Lung (tissue), 12 donors: ENCODE results near the gene PLAAT4. TPM values are rescaled to one million over a fixed set of nuclear protein-coding genes. Genes with fewer than 3 reads are reported as not detected.

Source experiments
- ATAC-seq: fragments of 200-7000 bp; cut with Tn5 transposase; one replicate; pipeline ENCODE4 v1.9.1; 2020; ENCODE audit warnings: moderate number of reproducible peaks; ENCODE audit not compliant: insufficient read depth, low FRiP score
- DNase-seq, 3 donors: peaks; one replicate each; pipeline ENCODE4 v3.0.0-alpha.2; 2013 to 2017
- H3K27ac ChIP-seq, 2 donors: one replicate each; pipeline ENCODE4 v1.5.1; 2013; ENCODE audit warnings: mild to moderate bottlenecking in 2 of 2, moderate library complexity in 2 of 2, control low read depth in 1 of 2, inconsistent platforms in 1 of 2, low read depth in 1 of 2, low read length in 1 of 2
- H3K27me3 ChIP-seq, 3 donors: one replicate each; pipeline ENCODE4 v1.5.1; 2013; ENCODE audit warnings: low read length in 2 of 3; ENCODE audit not compliant: control insufficient read depth in 3 of 3, insufficient read depth in 3 of 3
- H3K36me3 ChIP-seq, 4 donors: one replicate each; pipeline ENCODE4 v1.5.1; 2013; ENCODE audit warnings: low read length in 4 of 4, mild to moderate bottlenecking in 1 of 4, moderate library complexity in 1 of 4; ENCODE audit not compliant: control insufficient read depth in 4 of 4, insufficient read depth in 4 of 4
- H3K4me1 ChIP-seq, 5 donors: one replicate each; pipeline ENCODE4 v1.5.1; 2013; ENCODE audit warnings: low read length in 5 of 5, mild to moderate bottlenecking in 2 of 5, moderate library complexity in 1 of 5; ENCODE audit not compliant: control insufficient read depth in 5 of 5, insufficient read depth in 5 of 5
- H3K4me3 ChIP-seq: one replicate; pipeline ENCODE4 v1.5.1; 2013; ENCODE audit warnings: mild to moderate bottlenecking, control low read depth, moderate library complexity
- H3K9ac ChIP-seq, 2 donors: one replicate each; pipeline ENCODE4 v1.5.1; 2013; ENCODE audit warnings: low read length in 2 of 2, control low read depth in 1 of 2; ENCODE audit not compliant: insufficient read depth in 1 of 2
- H3K9me3 ChIP-seq, 4 donors: one replicate each; pipeline ENCODE4 v1.5.1; 2013; ENCODE audit warnings: low read length in 3 of 4, mild to moderate bottlenecking in 1 of 4, moderate library complexity in 1 of 4; ENCODE audit not compliant: control insufficient read depth in 4 of 4, insufficient read depth in 3 of 4
- WGBS, 2 donors: extraction: QIAGEN DNeasy Blood & Tissue Kit; methylation state at CpG; one replicate each; pipeline ENCODE4 v1.1.7; 2013; 5-methylcytosine and 5-hydroxymethylcytosine counted together
- polyA plus RNA-seq, 2 donors: library from polyadenylated mRNA; stranded (reverse); fragments of 200-250 nt; gene quantifications; one replicate each; pipeline ENCODE4 v1.2.1, GENCODE V29; 2013
- total RNA-seq, 2 donors: library from RNA; depleted of rRNA in 1 of 2; stranded (reverse); fragments of >200 nt in 1 of 2; gene quantifications; one replicate each; pipeline ENCODE4 v1.2.1, GENCODE V29; 2014 to 2021
- TF ChIP-seq, protein P1 (sequence below): IDR thresholded peaks from 2 replicates; pipeline ENCODE4 v1.5.1; 2012; ENCODE audit warnings: mild to moderate bottlenecking; ENCODE audit errors: control extremely low read depth, extremely low read depth
- donor health status: control.
- donor health status: control.
- donor health status: Bipolar disorder and iron deficiency.
- donor health status: healthy.
- donor health status: DM: yes; HTN: yes; CAD: no.

The PLAAT4 gene
- total and polyA plus RNA-seq, 4 donors: 49.7 to 336 (median 148) TPM

DNA sequence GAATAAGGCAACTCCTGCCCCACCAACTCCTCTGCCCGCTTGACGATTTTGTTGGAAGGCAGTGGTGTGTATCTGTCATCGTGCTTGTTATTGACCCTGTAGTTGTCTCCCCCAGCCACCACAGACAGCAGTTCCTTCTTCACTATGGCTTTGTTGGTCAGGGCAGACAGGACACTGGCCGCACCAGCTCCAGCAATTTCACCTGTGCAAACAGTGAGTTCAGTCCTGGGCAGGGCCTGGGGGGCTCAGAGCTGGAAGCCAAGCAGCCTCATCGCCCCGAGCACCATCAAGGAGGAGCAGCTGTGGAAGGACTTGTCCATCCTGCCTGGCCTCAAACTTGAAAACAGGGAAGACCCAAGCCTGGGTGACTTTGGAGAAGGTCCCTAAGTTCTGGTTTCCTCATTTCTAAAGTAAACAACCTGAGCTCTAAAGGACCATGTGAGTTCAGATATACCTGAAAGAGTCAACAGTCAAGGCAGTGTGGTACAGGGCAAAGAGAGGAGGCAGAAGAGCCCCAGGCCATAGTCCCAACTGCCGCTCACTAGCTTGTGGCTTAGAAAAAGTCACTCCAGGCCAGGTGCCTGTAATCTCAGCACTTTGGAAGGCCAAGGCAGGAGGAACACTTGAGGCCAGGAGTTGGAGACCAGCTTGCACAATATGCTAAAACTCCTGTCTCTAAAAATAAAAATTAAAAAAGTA lies 22.0 kb downstream of the PLAAT4 start:
- H3K27me3 ChIP-seq: no peaks in the 10 kb centered on the region
- no peak overlapping the region for H3K9ac ChIP-seq
- WGBS, 2 donors: 86 to 93% methylated on average over 7 of the region's 7 CpGs
- TF ChIP-seq, protein P1, sequence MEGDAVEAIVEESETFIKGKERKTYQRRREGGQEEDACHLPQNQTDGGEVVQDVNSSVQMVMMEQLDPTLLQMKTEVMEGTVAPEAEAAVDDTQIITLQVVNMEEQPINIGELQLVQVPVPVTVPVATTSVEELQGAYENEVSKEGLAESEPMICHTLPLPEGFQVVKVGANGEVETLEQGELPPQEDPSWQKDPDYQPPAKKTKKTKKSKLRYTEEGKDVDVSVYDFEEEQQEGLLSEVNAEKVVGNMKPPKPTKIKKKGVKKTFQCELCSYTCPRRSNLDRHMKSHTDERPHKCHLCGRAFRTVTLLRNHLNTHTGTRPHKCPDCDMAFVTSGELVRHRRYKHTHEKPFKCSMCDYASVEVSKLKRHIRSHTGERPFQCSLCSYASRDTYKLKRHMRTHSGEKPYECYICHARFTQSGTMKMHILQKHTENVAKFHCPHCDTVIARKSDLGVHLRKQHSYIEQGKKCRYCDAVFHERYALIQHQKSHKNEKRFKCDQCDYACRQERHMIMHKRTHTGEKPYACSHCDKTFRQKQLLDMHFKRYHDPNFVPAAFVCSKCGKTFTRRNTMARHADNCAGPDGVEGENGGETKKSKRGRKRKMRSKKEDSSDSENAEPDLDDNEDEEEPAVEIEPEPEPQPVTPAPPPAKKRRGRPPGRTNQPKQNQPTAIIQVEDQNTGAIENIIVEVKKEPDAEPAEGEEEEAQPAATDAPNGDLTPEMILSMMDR: no peak
- no peaks in the 10 kb centered on the region for H3K36me3 ChIP-seq
- H3K27ac ChIP-seq: peak overlapping the region in 1 of 2 donors; percentile 30
- H3K4me3 ChIP-seq: no peak overlapping the region
- DNase-seq: no peak
- ATAC-seq: no peak
- H3K9me3 ChIP-seq: no peaks in the 10 kb centered on the region
- H3K4me1 ChIP-seq: peaks cover 0 to 3% (median 0%) of the 10 kb centered on the region in 5 donors

DNA sequence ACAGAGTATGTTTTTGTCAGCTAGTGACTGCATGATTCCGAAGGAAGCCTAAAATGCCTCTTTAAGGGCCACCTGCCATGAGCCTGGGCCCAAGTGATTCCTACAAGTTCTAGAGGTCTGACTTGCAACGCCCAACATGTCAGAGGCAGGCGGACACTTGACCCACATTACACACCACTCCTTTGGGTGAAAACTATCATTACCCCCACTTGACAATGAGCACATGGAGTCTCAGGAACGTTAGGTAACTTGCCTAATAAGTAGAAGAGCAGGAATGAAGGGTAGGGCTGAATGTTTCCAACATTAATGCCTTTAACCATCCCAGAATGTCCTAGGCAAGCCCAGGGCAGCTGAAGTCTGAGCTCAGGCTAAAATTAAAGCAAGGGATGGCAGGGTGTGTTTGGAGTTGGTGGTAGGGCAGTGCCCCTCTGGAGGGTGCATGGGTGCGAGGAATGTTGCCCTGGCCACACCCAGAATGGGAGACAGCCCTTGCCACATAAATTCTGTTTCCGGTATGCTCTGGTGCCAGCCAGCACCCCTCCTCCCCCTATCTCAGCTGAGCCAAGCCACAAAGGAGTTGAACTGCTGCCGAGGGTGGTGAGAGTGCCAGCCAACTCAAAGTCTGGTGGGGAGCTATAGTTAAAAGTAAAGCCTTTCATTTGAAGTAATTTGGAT lies 24.0 kb downstream of the PLAAT4 start:
- no peak overlapping the region for H3K9ac ChIP-seq
- H3K4me3 ChIP-seq: no peak overlapping the region
- H3K27ac ChIP-seq: peak overlapping the region in 1 of 2 donors; percentile 85
- peaks cover 0 to 6% (median 0%) of the 10 kb centered on the region in 5 donors for H3K4me1 ChIP-seq
- TF ChIP-seq, protein P1: no peak
- WGBS, 2 donors: 47 to 53% methylated on average over 7 of the region's 7 CpGs
- H3K27me3 ChIP-seq: no peaks in the 10 kb centered on the region
- no peaks in the 10 kb centered on the region for H3K36me3 ChIP-seq
- ATAC-seq (peak; percentile 73), DNase-seq (no peak)
- H3K9me3 ChIP-seq: no peaks in the 10 kb centered on the region

DNA sequence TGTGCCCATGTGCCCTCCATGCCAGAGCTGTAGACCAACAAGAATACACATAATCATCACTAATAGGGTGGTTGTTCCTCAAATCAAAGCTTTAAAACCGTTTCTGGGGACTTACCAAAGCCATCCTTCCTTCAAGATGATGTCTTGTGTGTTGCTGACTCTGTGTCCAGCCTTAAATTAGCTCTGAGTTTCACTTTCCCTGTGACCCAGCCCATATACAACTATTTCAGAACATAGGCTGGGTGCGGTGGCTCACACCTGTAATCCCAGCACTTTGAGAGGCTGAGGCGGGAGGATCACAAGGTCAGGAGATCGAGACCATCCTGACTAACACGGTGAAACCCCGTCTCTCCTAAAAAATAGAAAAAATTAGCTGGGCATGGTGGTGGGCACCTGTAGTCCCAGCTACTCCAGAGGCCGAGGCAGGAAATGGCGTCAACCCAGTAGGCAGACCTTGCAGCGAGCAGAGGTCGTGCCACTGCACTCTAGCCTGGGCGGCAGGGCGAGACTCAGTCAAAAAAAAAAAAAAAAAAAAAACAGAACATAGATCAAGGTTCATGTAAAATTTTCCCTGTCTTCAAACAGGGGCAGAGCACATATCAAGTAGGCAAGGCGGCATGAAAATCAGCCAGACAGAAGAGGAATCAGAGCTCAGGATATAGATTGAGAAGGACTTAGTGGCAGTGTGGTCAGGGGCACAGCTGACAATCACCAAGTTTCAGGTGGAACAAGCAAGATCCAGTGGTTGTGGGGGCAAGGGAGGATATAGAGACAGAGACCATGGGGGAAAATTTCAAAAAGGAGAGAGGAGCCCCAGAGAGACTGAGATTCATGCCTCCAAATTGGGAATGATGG lies 26.8 kb downstream of the PLAAT4 start, which contains the start of gene PLAAT2:
TSS of gene PLAAT2 (minus strand) at position 179 of the 855 bp plus-strand sequence. CDS start at position 124, 55 bp downstream.
- no peak for DNase-seq
- H3K9ac ChIP-seq: no peak within 1 kb of the TSS
- H3K4me3 ChIP-seq: no peak within 1 kb of the TSS
- peaks cover 0 to 8% (median 0%) of the 10 kb centered on the region in 5 donors for H3K4me1 ChIP-seq
- WGBS, 2 donors: 94 to 96% methylated on average over 13 of the region's 13 CpGs
- peak within 1 kb of the TSS in 1 of 2 donors; percentile 61 for H3K27ac ChIP-seq
- no peaks in the 10 kb centered on the region for H3K36me3 ChIP-seq
- TF ChIP-seq, protein P1: no peak
- H3K9me3 ChIP-seq: no peaks in the 10 kb centered on the region
- no peaks in the 10 kb centered on the region for H3K27me3 ChIP-seq
- no peak for ATAC-seq
